Globus pallidus (tissue), 1 donor: ENCODE measurements around the gene FIP1L1.

Experiments used
- DNase-seq: peaks from one replicate; pipeline ENCODE4 v3.0.0-alpha.2; 2015; ENCODE audit warnings: low spot score

The FIP1L1 gene

DNA sequence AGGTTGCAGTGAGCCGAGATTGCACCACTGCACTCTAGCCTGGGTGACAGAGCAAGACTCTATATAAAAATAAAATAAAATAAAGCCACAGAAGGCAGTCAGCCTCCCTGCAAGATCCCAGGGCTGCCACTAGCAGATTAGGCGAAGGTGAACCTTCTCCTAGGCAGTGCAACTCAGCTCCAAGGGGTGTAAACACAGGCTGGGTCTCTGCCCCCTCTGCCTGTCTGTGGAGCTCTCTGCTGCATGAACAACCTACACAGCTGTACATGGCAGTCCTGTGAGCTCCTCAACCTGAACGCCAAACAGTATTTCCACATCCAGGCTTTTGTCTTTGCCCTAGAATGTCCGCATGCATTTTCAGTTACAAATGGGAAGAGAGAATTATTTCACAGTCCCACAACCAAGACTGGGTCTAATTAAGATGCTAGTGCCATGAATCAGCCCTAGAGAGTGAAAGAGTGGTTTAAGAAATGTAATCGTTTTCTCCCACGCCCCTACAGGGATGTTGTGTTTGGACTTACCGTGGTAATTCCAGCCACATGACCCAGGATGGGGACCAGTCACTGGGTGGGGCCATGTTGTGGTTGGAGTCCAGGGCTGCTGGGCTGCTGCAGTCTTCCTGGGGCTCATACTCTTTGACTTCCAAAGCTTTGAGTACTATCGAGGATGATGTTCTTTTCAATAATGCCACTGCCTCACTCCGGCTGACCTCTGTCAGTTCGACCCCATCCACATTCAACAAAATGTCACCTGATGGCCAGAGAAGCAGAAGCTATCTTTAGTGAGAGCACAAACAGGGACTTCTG lies 99.0 kb downstream of the FIP1L1 start:
- DNase-seq, result no peak

DNA sequence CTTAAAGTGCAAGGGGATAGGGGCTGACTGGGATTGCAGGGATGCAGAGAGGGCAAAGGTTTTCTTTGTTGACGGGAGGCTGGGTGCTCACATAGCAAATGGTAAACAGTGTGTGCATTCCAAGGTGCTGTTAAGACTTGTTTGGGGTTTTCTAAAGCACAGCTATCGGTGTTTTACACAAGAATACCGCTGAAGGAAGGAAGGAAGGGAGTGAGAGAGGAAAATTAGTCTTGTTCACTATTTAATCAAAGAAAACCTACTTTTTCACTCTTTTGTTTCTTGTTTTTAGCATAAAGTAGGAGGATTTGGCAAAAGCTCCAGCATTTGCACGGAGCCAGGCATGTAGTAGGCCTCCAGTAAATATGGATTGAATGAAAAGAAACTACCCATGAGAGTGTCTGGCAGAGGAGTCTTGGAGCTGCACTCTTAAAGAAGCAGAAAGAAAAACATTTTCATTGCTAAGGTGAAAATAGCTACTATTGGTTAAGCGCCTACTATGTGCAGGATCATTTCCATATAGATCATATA lies 99.7 kb downstream of the FIP1L1 start:
- no peak for DNase-seq

DNA sequence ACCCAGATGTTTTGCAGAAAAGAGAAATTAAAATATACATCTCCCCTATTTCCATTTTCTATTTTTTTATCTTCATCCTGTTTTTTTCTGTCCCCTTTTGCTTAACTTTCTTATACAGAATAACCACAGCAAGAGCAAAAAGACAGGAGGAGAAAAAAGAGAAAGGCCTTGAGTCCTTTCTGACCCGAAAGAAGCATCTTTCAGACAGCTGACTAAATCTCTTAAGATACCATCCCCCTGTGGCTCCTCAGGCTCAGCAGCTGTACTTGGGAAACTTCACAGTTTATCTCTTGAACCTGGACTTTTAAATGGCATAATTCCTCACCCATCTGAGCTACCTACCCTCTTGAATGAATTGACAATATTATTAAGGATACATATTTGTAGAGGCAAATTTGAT lies 100.2 kb downstream of the FIP1L1 start:
- DNase-seq, result no peak

DNA sequence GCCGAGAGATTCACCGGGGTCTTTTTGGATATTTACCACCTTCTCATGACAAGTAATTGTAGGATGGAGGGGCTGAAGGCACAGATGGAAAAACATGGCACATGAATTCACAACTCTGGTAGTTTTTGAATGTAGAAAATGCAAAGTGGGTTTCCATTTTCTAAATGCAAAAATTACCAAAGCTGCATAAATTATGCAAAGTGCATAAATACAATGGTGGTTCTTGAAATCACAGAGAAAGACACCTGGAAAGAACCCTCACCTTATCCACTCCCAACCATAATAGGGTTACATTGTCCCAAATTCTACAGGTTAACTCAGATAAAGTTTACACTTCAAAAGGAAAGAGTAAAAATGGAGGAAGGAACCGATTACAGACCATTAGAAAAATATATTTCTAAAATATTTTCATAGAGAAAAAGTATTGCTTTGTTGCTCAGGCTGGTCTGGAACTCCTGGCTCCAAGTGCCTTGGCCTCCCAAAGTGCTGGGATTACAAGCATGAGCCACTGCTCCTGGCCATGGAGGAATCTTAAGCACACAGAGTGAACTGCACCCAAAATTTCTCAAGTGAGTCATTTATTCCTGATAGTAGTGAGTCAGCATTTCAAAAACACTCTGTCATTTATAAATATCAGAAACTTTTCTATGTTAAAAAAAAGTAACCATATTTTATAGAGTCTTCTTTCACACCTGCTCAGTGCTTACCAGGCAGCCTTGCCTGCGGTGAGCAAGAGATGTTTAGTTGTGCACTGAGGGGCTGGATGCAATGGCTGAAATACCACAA lies 101.4 kb downstream of the FIP1L1 start:
- DNase-seq, result no peak

DNA sequence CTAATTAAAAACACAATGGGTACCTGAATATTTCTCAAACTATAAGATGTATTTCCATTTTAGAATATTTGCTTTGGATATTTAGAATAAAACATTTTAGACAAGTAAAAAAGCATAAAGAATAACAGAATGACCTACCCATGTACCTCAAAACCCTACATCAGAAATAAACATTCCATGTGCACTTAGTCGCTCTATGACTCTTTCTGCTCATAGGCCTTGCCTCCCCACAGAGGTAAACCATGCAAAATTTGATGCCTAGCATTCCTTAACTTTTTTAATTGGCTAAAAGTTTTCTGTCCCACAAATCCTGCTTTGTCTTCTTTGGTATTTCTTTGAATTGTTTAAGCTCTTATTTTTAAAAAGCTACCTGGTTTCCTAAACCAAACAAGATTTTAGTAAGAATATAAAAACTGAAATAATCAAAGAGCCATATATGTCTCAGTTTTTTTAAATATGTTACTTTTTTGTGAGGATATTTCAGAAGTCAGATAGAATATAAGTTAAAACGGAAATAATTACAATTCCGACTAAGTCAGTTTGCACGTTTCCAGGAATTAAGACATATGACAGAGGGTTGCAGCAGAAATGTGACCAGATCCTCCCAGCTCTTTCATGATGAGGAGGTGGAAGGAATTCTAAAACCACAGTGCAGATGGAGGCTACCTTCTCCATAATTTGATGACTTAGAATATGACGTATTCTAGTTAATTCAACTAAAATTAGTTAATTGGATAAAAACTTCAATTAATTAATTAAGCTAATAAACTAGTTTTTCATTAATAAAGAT lies 102.5 kb downstream of the FIP1L1 start:
- DNase-seq, result no peak

DNA sequence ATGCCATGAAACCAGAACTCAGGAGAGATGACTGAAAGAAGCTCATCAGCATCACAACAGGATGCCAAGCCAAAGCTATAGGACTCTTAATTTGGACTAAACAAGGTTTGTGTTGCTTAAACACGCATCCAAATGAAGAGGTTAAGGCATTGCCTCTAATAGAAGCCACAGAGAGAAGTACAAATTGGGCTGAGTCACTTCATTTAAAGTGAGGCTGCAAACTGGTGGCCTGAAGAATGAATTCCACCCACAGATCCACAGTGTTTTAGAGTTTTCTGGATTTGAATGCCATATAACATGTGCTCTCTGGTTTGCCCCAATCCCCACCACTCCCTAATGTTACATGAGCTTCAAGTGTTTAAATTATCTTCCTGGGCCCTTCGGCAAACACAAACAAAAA lies 103.5 kb downstream of the FIP1L1 start:
- DNase-seq, result no peak

DNA sequence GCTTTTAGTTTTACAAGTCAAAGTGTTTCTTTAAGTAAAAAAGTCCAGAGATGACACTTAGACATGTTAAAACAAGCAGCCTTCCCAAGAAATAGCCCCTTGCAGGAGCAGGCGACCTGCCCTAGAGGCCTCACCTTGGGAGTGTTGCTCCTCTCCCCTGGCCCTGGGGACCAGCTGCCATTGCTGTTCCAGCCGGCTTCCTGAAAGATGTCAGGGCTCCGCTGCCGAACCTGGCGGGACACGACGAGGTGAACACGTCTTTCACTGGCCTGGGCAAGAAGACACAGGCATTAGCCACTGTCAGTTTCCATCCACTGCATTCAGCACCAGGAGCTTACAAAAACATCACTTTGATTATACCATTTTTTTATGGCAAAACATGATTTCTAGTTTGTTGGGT lies 104.1 kb downstream of the FIP1L1 start:
- DNase-seq, result no peak

DNA sequence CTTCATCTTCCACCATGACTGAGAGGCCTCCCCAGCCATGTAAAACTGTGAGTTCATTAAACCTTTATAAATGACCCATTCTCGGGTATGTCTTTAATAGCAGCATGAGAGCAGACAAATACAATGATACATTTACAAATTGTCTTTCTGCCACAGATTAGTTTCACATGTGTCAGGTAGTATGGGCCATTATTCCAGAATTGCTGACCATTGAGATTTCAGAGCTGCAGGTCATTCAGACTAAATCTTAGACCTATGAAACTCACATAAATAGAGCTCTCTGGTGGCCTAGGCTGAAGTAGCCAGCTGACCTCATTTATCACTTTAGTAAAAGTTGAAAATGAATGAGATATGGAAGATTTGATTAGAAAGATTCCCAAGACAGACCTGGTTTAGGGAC lies 105.8 kb downstream of the FIP1L1 start:
- DNase-seq, result no peak

DNA sequence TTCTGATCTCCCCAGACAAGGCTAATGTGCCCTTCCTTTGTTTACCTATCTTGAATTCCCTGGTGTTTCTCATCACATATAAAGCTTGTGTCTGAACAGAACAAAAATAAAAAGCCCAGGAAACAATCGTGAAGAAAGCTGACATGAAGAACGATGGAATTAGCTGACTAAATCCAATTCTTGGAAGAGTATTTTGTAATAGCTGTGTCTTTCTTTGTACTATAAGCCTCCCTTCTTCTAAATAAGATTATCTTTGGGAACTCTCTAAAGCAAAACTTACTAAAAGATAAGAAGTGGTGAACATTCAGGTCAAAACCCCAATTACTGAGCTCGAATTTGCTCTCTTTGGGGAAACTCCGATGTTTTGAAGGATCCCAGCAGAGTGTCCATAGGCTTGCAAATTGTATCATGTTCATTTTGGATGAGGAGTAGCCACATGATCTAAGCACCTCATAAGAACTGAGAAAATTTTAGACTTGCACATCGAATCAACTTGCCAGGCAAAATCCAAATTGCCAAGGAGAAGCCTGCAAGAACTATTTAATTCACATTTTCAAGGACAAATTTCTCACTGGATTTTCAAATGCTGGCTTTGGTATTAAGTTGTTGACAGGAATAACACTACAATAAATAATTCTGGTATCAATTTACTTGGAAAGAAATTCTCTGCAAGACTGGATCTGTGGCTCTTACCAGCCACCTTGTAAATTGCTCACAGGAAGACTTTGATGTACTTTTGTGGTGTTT lies 107.6 kb downstream of the FIP1L1 start:
- DNase-seq, result no peak

DNA sequence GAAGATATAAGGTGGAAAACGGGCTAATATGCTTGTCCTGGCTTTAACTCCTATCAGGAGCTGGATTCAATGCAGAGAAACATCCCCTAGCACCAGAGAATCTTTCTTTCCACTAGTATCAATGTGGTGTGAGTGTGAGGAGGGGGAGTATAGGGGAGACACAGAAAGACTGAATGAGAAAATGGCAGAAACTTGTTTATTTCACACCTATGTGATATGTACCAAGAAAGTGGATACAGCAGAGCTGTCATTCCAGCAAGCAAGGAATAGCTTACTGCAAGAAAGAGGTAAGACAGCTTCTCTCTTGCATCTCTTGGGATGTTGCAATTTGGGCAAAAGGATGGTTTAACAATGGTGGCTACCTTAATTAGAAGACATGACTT lies 108.2 kb downstream of the FIP1L1 start:
- DNase-seq, result no peak

DNA sequence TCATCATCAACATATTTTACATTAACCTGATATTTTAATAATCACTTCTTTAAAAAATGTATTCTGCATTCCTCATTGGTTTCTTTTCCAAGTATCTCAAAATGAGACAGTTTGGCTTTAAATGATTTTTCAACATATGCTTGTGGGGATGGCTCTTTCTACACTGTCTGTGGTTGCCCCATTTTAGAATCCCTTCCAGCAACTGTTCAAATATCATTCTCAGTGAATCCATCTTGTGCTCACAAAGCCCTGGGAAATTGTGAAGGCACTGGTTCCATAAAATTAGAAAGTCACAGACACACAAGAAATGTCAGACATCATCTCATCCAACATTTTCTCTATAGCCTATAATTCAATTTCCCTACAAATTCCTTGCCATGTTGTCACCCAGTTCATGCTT lies 110.3 kb downstream of the FIP1L1 start:
- DNase-seq, result no peak

DNA sequence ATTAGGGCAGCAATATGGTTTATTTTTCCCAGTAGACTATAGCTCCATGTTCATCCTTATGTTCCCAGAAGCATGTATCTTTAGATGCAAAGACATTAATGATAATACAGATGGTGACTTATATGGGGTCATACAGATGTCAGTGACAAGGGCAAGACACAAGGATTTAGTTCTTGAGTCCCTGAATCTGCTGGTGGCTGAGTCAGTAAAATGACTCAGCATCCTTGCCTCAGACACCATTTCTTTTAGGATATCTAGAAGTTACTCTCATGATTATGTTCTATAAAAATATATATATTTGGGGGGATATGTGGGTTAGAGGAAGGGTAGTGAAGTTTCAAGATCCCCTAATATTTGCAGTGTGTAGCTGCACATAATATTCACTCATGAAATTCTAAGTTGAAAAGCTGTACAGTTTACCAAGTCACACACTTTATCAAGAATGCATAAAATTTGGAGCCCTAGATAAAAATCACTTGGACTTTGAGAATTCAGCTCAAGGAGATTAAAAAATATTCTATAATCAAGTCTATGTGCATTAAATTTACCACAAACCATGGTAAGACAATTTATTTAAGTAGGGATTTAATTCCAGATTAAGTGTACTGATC lies 111.9 kb downstream of the FIP1L1 start:
- DNase-seq, result no peak

DNA sequence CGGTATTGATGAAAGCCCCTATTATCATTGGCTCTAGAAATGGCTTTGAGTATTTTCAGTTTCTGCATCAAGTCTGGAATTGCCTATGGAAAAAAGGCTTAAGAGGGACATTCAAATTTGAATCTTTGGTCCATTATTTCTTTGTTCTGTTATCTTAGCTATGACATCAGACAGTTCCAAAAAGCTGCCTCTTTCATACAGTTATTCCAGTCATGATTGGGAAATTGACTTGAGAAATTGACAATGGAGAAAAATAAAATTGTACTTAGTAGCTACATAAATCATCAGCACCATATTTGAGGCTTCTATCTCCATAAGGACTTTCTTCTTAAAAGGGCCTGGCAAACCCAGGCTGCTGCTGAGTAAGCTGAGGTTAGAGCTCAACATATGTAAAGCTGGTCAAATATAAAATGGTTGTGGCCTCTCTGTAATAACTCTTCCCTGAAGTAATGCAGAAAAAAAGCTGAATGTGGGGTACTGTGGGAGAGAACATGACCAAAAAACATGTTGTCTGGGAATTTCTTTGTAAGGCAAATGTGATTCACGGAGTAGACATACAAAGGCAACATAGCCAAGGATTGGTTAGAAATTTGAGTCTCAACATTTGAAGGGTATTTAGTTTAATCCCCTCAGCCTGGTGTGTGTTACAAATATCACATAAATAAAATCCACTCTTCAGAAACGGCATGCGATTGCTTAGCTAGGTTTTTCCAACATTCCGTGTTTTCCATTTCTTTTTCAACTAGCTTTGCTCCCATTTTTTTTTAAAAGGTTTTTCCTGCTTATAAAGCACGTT lies 112.9 kb downstream of the FIP1L1 start:
- DNase-seq, result no peak

DNA sequence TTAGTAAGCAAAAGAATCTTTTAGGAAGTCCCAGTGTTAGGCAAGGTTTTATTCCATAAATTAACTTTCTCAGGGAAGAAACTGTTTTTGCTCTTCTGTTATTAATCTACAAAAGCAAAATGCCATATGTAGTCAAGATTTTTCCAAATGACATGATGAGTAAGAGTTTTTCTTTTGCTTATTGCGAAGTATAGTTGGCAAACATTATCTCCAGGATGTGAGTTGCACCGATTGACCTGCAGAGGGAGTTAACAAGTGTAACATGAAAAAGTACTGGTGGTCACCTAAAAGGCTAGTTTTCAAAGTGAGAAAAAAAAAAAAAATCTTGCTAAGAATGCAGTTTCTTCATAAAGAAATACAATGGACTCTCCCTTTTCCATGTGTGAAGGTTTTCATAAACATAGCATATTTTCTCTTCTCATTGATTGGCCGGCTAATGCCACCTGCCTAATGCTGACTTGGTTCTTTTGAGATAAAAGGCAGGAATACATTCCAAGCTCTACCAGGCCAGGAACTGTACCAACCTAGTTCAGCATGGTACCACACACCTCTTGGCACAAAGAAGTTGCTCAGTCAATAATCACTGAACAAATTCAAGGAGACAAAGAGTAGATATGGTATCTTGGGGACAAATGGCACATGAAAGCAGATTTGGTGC lies 113.7 kb downstream of the FIP1L1 start:
- no peak for DNase-seq

DNA sequence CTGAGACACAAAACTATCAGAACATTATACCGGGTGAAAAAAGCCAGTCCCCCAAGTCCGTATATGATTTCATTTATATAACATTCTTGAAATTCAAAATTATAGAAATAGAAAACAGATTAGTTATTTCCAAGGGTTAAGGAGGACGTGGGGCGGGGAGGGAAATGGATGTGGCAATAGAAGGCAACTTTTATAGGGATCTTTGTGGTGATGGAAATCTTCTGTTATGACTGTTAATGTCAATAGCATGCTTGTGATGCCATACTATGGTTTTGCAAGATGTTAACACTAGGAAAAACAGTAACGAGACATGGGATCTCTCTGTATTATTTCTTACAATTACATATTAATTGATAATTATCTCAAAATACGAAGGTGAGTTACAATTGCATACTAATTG lies 117.4 kb downstream of the FIP1L1 start:
- DNase-seq, result no peak

DNA sequence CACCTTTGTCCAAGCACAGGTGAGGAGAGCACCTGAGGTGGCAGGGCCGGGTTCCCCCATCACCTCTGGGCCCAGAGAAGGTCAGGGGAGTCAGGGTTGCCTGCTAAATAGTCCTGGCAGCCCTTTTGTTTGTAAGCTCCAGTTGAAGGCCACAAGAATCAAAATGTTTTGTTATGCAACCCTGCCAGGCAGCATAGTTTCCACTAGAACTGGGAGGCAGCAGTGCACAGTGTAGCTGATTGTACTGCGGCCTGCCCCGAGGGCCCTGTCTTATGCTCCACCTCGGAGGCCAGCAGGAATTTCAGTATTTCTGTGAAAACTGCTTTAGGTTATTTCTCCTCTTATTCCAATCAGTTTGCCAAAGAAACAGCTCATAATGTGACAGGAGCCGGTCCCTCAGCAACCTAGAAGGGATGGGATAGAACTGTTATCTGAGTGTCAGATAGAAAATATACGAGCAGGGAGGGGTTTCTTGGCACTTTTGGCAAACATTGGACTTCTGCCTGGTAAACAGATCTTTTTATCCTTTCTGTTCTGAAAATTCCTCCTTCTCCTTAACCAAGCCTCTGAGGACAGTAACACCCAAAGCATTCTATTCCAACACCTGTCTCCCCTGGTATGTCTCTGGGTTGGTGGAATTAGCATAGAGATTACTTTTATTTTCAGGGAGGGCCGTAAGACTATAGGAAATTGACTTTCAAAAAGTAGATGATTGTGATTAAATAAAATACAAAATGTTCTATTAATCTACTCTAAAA lies 120.2 kb downstream of the FIP1L1 start:
- no peak for DNase-seq

DNA sequence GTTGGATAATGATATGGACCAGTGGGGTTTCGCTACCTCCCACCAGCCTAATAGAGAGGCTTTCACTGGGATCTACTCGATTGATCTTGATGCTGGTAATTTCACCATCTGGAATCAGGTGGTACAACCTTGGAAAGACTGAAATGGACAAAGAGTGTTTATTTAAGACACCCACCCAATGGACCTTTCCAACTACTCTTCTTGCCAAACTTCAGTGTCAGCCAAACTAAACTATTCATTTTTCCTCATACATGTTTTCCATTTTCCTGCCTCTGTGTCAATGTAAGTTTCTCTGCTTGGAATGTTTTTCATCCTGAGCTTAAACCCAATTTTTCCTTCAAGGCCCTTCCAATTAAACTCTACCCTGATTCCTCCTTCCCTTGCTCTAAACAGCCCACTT lies 121.3 kb downstream of the FIP1L1 start:
- DNase-seq, result no peak

DNA sequence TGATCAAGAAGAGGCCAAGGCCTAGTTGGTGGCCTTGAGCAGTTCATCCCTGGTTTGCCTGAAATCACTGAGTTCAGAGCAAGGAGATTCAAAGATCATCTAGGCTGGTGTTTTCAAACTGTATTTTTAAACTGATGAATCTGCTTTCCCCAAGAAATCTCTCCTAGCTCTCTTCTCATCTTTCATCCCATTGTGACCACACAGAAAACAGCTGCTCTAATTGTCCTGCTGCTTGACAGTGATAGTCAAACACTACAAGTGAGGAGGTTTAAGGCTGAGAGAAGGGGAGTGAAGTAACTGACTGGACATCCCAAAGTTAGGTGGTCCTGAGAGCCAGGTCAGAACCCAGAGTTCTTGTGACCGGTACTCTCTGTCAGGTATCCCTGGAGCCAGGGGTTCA lies 122.3 kb downstream of the FIP1L1 start:
- no peak for DNase-seq

DNA sequence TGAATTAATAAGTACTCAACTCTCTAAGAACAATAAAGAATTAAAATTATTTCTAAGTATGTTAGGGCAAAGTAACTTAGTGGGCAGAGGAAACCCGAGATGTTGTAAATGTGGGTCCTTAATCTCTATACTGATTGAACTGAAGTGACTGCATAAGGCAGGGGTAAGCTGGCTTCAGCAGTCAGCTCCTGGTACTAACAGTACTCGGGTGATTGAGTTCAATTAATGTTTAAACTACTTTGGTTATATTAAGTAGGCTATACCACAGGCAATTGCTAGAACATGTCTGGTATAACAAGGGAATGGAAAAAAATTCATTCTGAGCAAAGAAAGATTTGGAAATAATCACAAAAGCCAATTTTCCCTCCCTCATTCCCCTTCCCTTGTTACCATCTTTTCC lies 123.1 kb downstream of the FIP1L1 start:
- no peak for DNase-seq
